Loucy (cell line): Measurements from ENCODE around the gene AGBL1.

ENCODE experiments used
- H2AFZ ChIP-seq: fragments of 200-600 bp; sonication (generic); 2 replicates; pipeline ENCODE4 v1.6.0; 2016; ENCODE audit warnings: antibody characterized with exemption, mild to moderate bottlenecking, low read length, moderate library complexity
- H3F3A ChIP-seq: fragments of 200-600 bp; 2 replicates; pipeline ENCODE4 v1.6.0; 2016; ENCODE audit warnings: antibody characterized with exemption, low read depth, mild to moderate bottlenecking
- H3K27me3 ChIP-seq: fragments of 200-600 bp; sonication (generic); 2 replicates; pipeline ENCODE4 v1.6.1; 2014; ENCODE audit warnings: low read length, mild to moderate bottlenecking; ENCODE audit not compliant: insufficient read depth, poor library complexity, severe bottlenecking
- H3K36me3 ChIP-seq: fragments of 200-600 bp; sonication (generic); 2 replicates; pipeline ENCODE4 v1.6.1; 2016; ENCODE audit warnings: low read length; ENCODE audit not compliant: insufficient read depth
- H3K4me1 ChIP-seq: fragments of 200-600 bp; sonication (generic); 2 replicates; pipeline ENCODE4 v1.5.1; 2014; ENCODE audit warnings: low read length, mild to moderate bottlenecking; ENCODE audit not compliant: insufficient read depth, poor library complexity, severe bottlenecking
- H3K4me2 ChIP-seq: fragments of 200-600 bp; sonication (generic); 2 replicates; pipeline ENCODE4 v1.6.0; 2014; ENCODE audit warnings: antibody characterized with exemption, low read length, low read depth, mild to moderate bottlenecking; ENCODE audit not compliant: poor library complexity, severe bottlenecking
- H3K4me3 ChIP-seq: fragments of 200-600 bp; sonication (generic); 2 replicates; pipeline ENCODE4 v1.5.1; 2014; ENCODE audit warnings: low read length, mild to moderate bottlenecking, mixed read lengths; ENCODE audit not compliant: poor library complexity, severe bottlenecking
- H3K79me2 ChIP-seq: fragments of 200-600 bp; sonication (generic); 2 replicates; pipeline ENCODE4 v1.6.1; 2014; ENCODE audit warnings: low read length; ENCODE audit not compliant: insufficient read depth
- H3K9ac ChIP-seq: fragments of 200-600 bp; sonication (generic); 2 replicates; pipeline ENCODE4 v1.6.0; 2014; ENCODE audit warnings: mild to moderate bottlenecking, low read depth, low read length, moderate library complexity; ENCODE audit not compliant: poor library complexity, severe bottlenecking
- H3K9me2 ChIP-seq: fragments of 200-600 bp; sonication (generic); replicated peaks from 2 replicates; pipeline ENCODE4 v1.6.1; 2016; ENCODE audit warnings: low read depth, low read length, mixed read lengths
- H3K9me3 ChIP-seq: fragments of 200-600 bp; sonication (generic); 2 replicates; pipeline ENCODE4 v1.6.1; 2014; ENCODE audit warnings: mild to moderate bottlenecking, antibody characterized with exemption, low read length, low read depth; ENCODE audit not compliant: insufficient read depth
- H4K20me1 ChIP-seq: fragments of 200-600 bp; sonication (generic); 2 replicates; pipeline ENCODE4 v1.6.0; 2014; ENCODE audit warnings: antibody characterized with exemption, low read length, mild to moderate bottlenecking; ENCODE audit not compliant: insufficient read depth, poor library complexity, severe bottlenecking
- EZH2phosphoT487 ChIP-seq: fragments of 200-600 bp; IDR thresholded peaks from 2 replicates; pipeline ENCODE4 v1.6.1; 2018; ENCODE audit warnings: antibody characterized with exemption, mild to moderate bottlenecking, moderate library complexity, borderline replicate concordance
- TF ChIP-seq, protein P1 (sequence below): fragments of 200-600 bp; sonication (generic); conservative IDR thresholded peaks from 2 replicates; pipeline ENCODE4 v1.5.1; 2014; ENCODE audit warnings: mild to moderate bottlenecking, antibody characterized with exemption, low read length

Gene AGBL1

DNA sequence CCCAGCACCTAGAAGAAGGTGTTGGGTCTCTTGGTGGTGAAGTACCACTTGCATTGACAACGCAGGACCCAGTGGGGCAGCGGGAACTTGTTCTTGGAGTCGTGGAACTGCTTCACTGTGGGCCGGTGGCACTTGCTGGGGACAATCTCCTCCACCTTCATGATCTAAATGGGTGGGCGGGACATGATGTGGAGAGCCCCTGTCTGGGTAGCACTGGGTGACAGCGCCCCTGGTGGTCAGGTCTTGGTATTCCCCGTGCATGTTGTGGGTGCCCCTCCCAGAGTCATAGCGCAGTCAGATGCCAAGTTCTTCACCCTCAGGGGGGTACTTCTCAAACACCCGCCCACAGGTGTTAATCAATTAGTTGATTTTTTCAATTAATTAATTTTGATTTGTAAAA, 60.2 kb downstream of the AGBL1 start:
- Histone ChIP-seq H3K36me3 (no peaks in the 10 kb centered on the region), H3K79me2 (no peaks in the 10 kb centered on the region), H3K9me2 (no peaks in the 10 kb centered on the region), H3K4me3 (no peak overlapping the region), H3F3A (no peaks in the 10 kb centered on the region), H3K9me3 (0 out of 2 replicates have a peak, but pooled peaks cover 10% of the 10 kb centered on the region), H4K20me1 (no peaks in the 10 kb centered on the region), H2AFZ (no peak overlapping the region), H3K27me3 (no peaks in the 10 kb centered on the region), H3K9ac (no peak overlapping the region), H3K4me1 (no peaks in the 10 kb centered on the region), H3K4me2 (no peak overlapping the region)
- TF ChIP-seq EZH2phosphoT487: no peak
- TF ChIP-seq, protein P1, sequence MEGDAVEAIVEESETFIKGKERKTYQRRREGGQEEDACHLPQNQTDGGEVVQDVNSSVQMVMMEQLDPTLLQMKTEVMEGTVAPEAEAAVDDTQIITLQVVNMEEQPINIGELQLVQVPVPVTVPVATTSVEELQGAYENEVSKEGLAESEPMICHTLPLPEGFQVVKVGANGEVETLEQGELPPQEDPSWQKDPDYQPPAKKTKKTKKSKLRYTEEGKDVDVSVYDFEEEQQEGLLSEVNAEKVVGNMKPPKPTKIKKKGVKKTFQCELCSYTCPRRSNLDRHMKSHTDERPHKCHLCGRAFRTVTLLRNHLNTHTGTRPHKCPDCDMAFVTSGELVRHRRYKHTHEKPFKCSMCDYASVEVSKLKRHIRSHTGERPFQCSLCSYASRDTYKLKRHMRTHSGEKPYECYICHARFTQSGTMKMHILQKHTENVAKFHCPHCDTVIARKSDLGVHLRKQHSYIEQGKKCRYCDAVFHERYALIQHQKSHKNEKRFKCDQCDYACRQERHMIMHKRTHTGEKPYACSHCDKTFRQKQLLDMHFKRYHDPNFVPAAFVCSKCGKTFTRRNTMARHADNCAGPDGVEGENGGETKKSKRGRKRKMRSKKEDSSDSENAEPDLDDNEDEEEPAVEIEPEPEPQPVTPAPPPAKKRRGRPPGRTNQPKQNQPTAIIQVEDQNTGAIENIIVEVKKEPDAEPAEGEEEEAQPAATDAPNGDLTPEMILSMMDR: peak; percentile 39

DNA sequence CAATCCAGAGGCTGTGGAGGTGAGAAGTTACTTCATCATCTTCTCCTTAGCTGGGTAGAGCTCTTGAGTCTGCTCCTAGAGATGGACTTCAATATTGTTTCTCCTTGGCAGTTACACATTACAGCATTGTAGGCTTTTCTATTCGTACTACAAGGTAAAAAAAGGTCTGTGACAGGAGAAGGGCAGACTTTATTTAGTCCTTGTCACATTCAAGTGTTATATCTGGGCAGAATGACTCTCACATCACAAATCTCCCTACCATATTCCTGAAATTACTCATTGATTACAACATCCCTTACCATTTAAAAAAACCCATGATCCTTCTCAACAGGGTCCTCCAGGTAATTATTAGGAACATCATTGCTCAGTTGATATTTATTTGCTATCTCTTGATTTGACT, 75.0 kb downstream of the AGBL1 start:
- TF ChIP-seq, protein P1: no peak
- no peak for TF ChIP-seq EZH2phosphoT487
- H3K9me2 ChIP-seq: no peaks in the 10 kb centered on the region
- no peaks in the 10 kb centered on the region for H4K20me1 ChIP-seq
- H3K4me2 ChIP-seq: no peak overlapping the region
- H3K9me3 ChIP-seq: no peaks in the 10 kb centered on the region
- no peaks in the 10 kb centered on the region for H3F3A ChIP-seq
- no peak overlapping the region for H3K4me3 ChIP-seq
- no peak overlapping the region for H2AFZ ChIP-seq
- H3K27me3 ChIP-seq: no peaks in the 10 kb centered on the region
- H3K9ac ChIP-seq: no peak overlapping the region
- no peaks in the 10 kb centered on the region for H3K36me3 ChIP-seq
- H3K4me1 ChIP-seq: no peaks in the 10 kb centered on the region
- no peaks in the 10 kb centered on the region for H3K79me2 ChIP-seq

DNA sequence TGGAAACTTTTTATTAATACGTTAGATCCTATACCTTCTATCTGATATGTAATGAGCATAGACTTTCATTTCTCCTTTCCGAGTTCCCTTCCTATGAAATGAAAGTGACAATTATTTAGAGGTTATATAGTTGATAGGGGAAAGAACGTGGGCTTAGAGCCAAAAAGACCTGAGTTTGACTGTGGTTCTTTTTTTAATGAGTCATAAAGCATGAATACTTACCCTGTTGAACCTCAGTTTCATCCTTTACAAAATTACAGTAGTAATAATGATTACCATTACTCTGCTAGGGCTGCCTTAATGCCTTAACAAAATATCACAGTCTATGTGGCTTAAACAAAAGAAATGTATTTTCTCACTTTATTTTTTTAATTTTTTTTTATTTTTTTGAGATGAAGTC, 75.9 kb downstream of the AGBL1 start:
- Histone ChIP-seq H3K4me2 (no peak overlapping the region), H3K4me3 (no peak overlapping the region), H3K9ac (no peak overlapping the region), H3K27me3 (no peaks in the 10 kb centered on the region), H3K9me2 (no peaks in the 10 kb centered on the region), H3K36me3 (no peaks in the 10 kb centered on the region), H4K20me1 (no peaks in the 10 kb centered on the region), H3K4me1 (no peaks in the 10 kb centered on the region), H3K79me2 (no peaks in the 10 kb centered on the region), H3K9me3 (no peaks in the 10 kb centered on the region), H3F3A (no peaks in the 10 kb centered on the region), H2AFZ (no peak overlapping the region)
- TF ChIP-seq, protein P1: no peak
- TF ChIP-seq EZH2phosphoT487: no peak
